Activated CD4-positive, alpha-beta T cell treated with anti-CD3 and anti-CD28 coated beads for 4 hours (primary cell): ENCODE measurements around the gene DAG1.

Experiments used
- DNase-seq, 2 donors: peaks; one replicate each; pipeline ENCODE4 v3.0.0-alpha.2; 2020

Gene DAG1

GRCh38 chr3:49556500-49557275, 86.6 kb downstream of the DAG1 start:
- no peak for DNase-seq

- no peak for DNase-seq
These were observed 93.0 kb downstream of the DAG1 start for GRCh38 chr3:49563040-49563578.

GRCh38 chr3:49563766-49564165, 93.7 kb downstream of the DAG1 start:
- no peak for DNase-seq

GRCh38 chr3:49566312-49566711, 96.2 kb downstream of the DAG1 start:
- DNase-seq, result no peak

GRCh38 chr3:49567406-49567805, 97.3 kb downstream of the DAG1 start:
- no peak for DNase-seq

GRCh38 chr3:49568965-49569364, 98.9 kb downstream of the DAG1 start:
- DNase-seq, result no peak

GRCh38 chr3:49570028-49570654, 100.1 kb downstream of the DAG1 start:
- no peak for DNase-seq

GRCh38 chr3:49582177-49582576, 112.1 kb downstream of the DAG1 start:
- DNase-seq, result no peak
